ENCODE results near the gene ASIP. TPM values are rescaled to one million over a fixed set of nuclear protein-coding genes. Genes with fewer than 3 reads are reported as not detected.
A peak's percentile ranks its signal among the peaks of the same experiment; 100 is the strongest.
"Not testable (repeated sequence)": the region's sequence is repeated elsewhere in the genome, so short reads cannot be mapped to it uniquely, and the experiment has no call there.

Gene ASIP
- total RNA-seq, 1 donor from 2014 or later: not detected

- H3K27me3 Mint-ChIP-seq (ENCODE audit: low read depth): no peaks in the 10 kb centered on the region
- peaks cover 12% of the 10 kb centered on the region for H3K4me1 Mint-ChIP-seq
- no peak for DNase-seq (ENCODE audit: low spot score in 2 of 2, unreplicated experiment in 2 of 2)
- peaks cover 3% of the 10 kb centered on the region for H3K36me3 Mint-ChIP-seq
- TF ChIP-seq, protein P1, sequence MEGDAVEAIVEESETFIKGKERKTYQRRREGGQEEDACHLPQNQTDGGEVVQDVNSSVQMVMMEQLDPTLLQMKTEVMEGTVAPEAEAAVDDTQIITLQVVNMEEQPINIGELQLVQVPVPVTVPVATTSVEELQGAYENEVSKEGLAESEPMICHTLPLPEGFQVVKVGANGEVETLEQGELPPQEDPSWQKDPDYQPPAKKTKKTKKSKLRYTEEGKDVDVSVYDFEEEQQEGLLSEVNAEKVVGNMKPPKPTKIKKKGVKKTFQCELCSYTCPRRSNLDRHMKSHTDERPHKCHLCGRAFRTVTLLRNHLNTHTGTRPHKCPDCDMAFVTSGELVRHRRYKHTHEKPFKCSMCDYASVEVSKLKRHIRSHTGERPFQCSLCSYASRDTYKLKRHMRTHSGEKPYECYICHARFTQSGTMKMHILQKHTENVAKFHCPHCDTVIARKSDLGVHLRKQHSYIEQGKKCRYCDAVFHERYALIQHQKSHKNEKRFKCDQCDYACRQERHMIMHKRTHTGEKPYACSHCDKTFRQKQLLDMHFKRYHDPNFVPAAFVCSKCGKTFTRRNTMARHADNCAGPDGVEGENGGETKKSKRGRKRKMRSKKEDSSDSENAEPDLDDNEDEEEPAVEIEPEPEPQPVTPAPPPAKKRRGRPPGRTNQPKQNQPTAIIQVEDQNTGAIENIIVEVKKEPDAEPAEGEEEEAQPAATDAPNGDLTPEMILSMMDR (IDR thresholded peaks at IDR 0.05; ENCODE audit: unreplicated experiment): no peak
- H3K27ac Mint-ChIP-seq: no peak overlapping the region
- H3K9me3 Mint-ChIP-seq: peaks cover 8% of the 10 kb centered on the region
- H3K4me3 Mint-ChIP-seq: no peak overlapping the region
These were observed 2.2 kb downstream of the ASIP start for GRCh38 chr20:34243377-34243776.

- Mint-ChIP-seq H3K36me3 (no peaks in the 10 kb centered on the region), H3K9me3 (no peaks in the 10 kb centered on the region), H3K27ac (no peak overlapping the region), H3K27me3 (ENCODE audit: low read depth) (no peaks in the 10 kb centered on the region), H3K4me3 (no peak overlapping the region), H3K4me1 (peaks cover 12% of the 10 kb centered on the region)
- TF ChIP-seq, protein P1 (IDR thresholded peaks at IDR 0.05; ENCODE audit: unreplicated experiment): no peak
- no peak for DNase-seq (ENCODE audit: low spot score in 2 of 2, unreplicated experiment in 2 of 2)
These were observed 5.0 kb downstream of the ASIP start for GRCh38 chr20:34246126-34246626.

DNA sequence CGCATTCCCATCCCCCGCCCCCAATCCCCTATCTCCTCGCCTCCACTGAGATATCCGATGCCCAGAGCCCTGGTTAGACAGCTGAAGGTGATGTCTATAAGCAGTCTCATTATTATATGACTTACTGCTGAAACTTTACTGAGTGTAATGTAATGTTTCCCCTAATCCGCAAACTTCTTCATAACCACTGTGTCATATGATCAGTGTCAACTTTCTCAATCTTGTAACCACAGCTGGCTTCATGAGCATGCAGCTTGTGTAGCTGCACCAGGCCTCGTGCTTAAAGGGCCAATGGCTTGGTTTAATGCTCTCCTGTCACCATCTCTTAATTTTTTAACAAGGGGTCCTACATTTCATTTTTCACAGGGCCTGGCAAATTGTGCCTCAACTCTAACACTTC lies 8.1 kb downstream of the ASIP start:
- no peak overlapping the region for H3K27ac Mint-ChIP-seq
- peaks cover 11% of the 10 kb centered on the region for H3K4me1 Mint-ChIP-seq
- peaks cover 7% of the 10 kb centered on the region for H3K9me3 Mint-ChIP-seq
- H3K27me3 Mint-ChIP-seq (ENCODE audit: low read depth): no peaks in the 10 kb centered on the region
- H3K4me3 Mint-ChIP-seq: no peak overlapping the region
- H3K36me3 Mint-ChIP-seq: no peaks in the 10 kb centered on the region
- no peak for DNase-seq (ENCODE audit: low spot score in 2 of 2, unreplicated experiment in 2 of 2)
- TF ChIP-seq, protein P1 (IDR thresholded peaks at IDR 0.05; ENCODE audit: unreplicated experiment): no peak

DNA sequence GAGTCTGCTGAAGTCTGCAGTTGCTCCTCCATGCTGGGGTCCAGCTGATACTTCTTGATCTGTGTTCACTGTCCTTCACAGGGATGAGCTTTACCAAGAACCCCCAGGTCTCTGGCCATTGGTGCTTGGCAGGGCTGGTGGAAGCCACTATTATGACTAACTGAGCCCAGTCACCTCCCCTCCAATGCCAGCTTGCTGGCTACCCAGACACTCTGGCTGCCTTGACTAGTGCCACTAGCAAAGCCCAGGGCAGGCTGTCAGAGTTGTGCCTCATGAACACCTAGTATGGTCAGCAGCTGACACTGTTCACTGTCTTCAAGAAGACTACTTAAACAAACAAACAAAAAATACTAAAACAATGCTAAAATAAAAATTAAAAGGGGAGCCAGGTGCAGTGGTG lies 8.8 kb downstream of the ASIP start:
- TF ChIP-seq, protein P1 (IDR thresholded peaks at IDR 0.05; ENCODE audit: unreplicated experiment): no peak
- Mint-ChIP-seq H3K4me1 (peaks cover 11% of the 10 kb centered on the region), H3K9me3 (peaks cover 7% of the 10 kb centered on the region), H3K27ac (no peak overlapping the region), H3K27me3 (ENCODE audit: low read depth) (no peaks in the 10 kb centered on the region), H3K4me3 (no peak overlapping the region), H3K36me3 (no peaks in the 10 kb centered on the region)
- DNase-seq (ENCODE audit: low spot score in 2 of 2, unreplicated experiment in 2 of 2): no peak

- TF ChIP-seq, protein P1 (IDR thresholded peaks at IDR 0.05; ENCODE audit: unreplicated experiment): no peak
- H3K27ac Mint-ChIP-seq: no peak overlapping the region
These were observed 10.4 kb downstream of the ASIP start for GRCh38 chr20:34251619-34252018.

GRCh38 chr20:34252431-34253086 lies 11.3 kb downstream of the ASIP start:
- not testable (repeated sequence) for H3K4me3 Mint-ChIP-seq; H3K27me3 Mint-ChIP-seq (ENCODE audit: low read depth); DNase-seq (ENCODE audit: low spot score in 2 of 2, unreplicated experiment in 2 of 2); H3K36me3 Mint-ChIP-seq; H3K9me3 Mint-ChIP-seq
- H3K27ac Mint-ChIP-seq: peak overlapping the region; percentile 80
- H3K4me1 Mint-ChIP-seq: peaks cover 13% of the 10 kb centered on the region

More at GRCh38 chr20:34251619-34252018, 10.4 kb downstream of the ASIP start:
- Mint-ChIP-seq H3K9me3 (peaks cover 7% of the 10 kb centered on the region), H3K27me3 (ENCODE audit: low read depth) (no peaks in the 10 kb centered on the region), H3K4me3 (no peak overlapping the region), H3K36me3 (no peaks in the 10 kb centered on the region), H3K4me1 (peaks cover 10% of the 10 kb centered on the region)
- no peak for DNase-seq (ENCODE audit: low spot score in 2 of 2, unreplicated experiment in 2 of 2)
